NB4 (cell line): ENCODE measurements around the gene PRKD2.

ENCODE experiments used
- DNase-seq: peaks from one replicate; pipeline ENCODE4 v3.0.0; 2010; ENCODE audit warnings: low read depth
- H3K4me3 ChIP-seq: one replicate; pipeline ENCODE4 v1.5.1; 2011; ENCODE audit warnings: mild to moderate bottlenecking, low read depth, low read length, moderate library complexity
- CTCF ChIP-seq: IDR thresholded peaks from one replicate; pipeline ENCODE4 v1.5.1; 2012; ENCODE audit warnings: low read depth, low read length
- MYC ChIP-seq: IDR thresholded peaks from 2 replicates; pipeline ENCODE4 v1.6.1; 2011; ENCODE audit warnings: low read depth, low read length
- POLR2A ChIP-seq: IDR thresholded peaks from 2 replicates; pipeline ENCODE4 v1.6.1; 2011; ENCODE audit warnings: mild to moderate bottlenecking; ENCODE audit not compliant: insufficient read length; ENCODE audit errors: extremely low read depth
- TF ChIP-seq, protein P1 (sequence below): IDR thresholded peaks from 2 replicates; pipeline ENCODE4 v1.6.1; 2011; ENCODE audit warnings: low read depth, low read length

Gene PRKD2

GRCh38 chr19:46674416-46675178 lies 42.3 kb downstream of the PRKD2 start:
- DNase-seq, result peak; percentile 49
- no peak overlapping the region for H3K4me3 ChIP-seq
- TF ChIP-seq, protein P1, sequence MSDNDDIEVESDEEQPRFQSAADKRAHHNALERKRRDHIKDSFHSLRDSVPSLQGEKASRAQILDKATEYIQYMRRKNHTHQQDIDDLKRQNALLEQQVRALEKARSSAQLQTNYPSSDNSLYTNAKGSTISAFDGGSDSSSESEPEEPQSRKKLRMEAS, result no peak
- TF ChIP-seq MYC, result no peak
- no peak for TF ChIP-seq CTCF
- no peak for TF ChIP-seq POLR2A

DNA sequence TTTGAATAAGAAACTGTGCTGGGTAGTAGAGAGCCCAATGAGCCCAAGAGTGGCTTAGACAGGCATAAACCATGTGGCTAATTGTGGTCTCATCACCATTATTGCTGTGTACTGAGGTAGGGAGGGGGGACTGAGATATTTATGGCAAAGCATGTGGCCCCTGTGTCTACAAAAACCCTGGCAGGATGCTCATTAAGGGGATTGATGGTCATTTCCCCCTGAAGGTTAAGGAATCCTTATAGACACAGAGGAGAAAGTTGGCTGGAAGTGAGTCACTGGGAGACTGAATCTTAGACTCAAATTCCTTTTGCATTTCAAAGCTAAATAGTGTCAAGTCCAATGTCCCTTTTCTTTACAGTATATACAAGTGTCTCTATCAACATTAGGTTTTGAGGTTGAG lies 46.1 kb downstream of the PRKD2 start:
- DNase-seq, result no peak
- no peak overlapping the region for H3K4me3 ChIP-seq

DNA sequence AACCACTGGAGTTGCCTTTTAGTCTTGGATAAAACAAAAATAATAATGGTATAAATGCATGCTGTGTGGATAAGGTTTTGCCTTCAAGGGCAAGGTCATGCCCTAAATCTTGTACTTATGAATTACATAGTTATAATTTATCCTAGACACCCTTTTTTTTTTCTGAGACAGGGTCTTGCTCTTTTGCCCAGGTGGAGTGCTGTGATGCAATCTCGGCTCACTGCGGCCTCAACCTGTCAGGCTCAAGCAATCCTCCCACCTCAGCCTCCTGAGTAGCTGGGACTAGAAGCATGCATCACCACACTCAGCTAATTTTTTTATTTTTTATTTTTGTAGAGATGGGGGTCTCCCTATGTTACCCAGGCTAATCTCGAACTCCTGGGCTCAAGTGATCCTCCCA lies 48.3 kb downstream of the PRKD2 start:
- no peak overlapping the region for H3K4me3 ChIP-seq
- TF ChIP-seq POLR2A (no peak), CTCF (no peak), MYC (no peak)
- TF ChIP-seq, protein P1, result no peak
- no peak for DNase-seq

More for the DNA sequence above, 46.1 kb downstream of the PRKD2 start:
- TF ChIP-seq, protein P1, result no peak
- TF ChIP-seq MYC (no peak), POLR2A (no peak), CTCF (no peak)

DNA sequence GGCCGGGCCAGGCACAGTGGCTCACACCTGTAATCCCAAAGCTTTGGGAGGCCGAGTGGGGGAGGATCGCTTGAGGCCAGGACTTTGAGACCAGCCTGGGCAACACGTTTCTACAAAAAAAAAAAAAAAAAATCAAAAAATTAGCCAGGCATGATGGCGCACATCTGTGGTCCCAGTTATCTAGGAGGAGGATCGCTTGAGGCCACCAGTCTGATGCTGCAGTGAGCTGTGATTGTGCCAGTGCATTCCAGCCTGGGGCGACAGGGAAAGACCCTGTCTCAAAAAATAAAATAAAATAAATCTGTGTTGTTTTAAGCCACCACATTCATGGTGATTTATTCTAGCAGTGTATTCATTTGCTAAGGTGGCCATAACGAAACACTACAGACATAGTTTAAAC lies 51.8 kb downstream of the PRKD2 start:
- no peak overlapping the region for H3K4me3 ChIP-seq
- TF ChIP-seq MYC, result no peak
- no peak for TF ChIP-seq CTCF
- TF ChIP-seq, protein P1, result no peak
- TF ChIP-seq POLR2A, result no peak
- DNase-seq, result no peak

GRCh38 chr19:46661735-46662592 lies 55.0 kb downstream of the PRKD2 start:
- H3K4me3 ChIP-seq, result peak overlapping the region; percentile 42
- DNase-seq, result peak; percentile 98

More at GRCh38 chr19:46661735-46662592, 55.0 kb downstream of the PRKD2 start:
- TF ChIP-seq, protein P1, result peak; percentile 85
- TF ChIP-seq POLR2A, result no peak
- TF ChIP-seq MYC, result peak; percentile 84
- TF ChIP-seq CTCF, result peak; percentile 100
